Thyroid gland (tissue), 4 donors: ENCODE measurements around the gene TLE4.

ENCODE experiments used
- CTCF ChIP-seq, 6 experiments: fragments of 200-600 bp in 3 of 6; fragments of 450-650 bp in 3 of 6; sonication (generic) in 3 of 6; IDR thresholded peaks; one replicate each; pipeline ENCODE4 v1.5.1; 2016 to 2019; ENCODE audit warnings: antibody characterized with exemption in 6 of 6, mild to moderate bottlenecking in 2 of 6, inconsistent platforms in 1 of 6, moderate library complexity in 1 of 6
- POLR2A ChIP-seq, 2 donors: fragments of 450-650 bp; IDR thresholded peaks; one replicate each; pipeline ENCODE4 v1.6.1; 2017; ENCODE audit warnings: antibody characterized with exemption in 2 of 2, mild to moderate bottlenecking in 2 of 2, moderate library complexity in 1 of 2

- TF ChIP-seq CTCF (IDR thresholded peaks at IDR 0.05) (no peak), POLR2A (IDR thresholded peaks at IDR 0.05) (no peak)
Observed at GRCh38 chr9:79665931-79666330, 94.2 kb downstream of the TLE4 start.
